B cell (primary cell): Measurements from ENCODE around the gene ATG4C. TPM values are rescaled to one million over a fixed set of nuclear protein-coding genes. Genes with fewer than 3 reads are reported as not detected.

ENCODE experiments used
- ATAC-seq: fragments of 200-7000 bp; cut with Tn5 transposase; one replicate; pipeline ENCODE4 v1.10.0; 2021; ENCODE audit warnings: low read depth, mild to moderate bottlenecking, moderate number of reproducible peaks, moderate library complexity
- CTCF ChIA-PET: fragments of 350-600 bp; sonication (Branson Sonifier 250); formaldehyde crosslinking; loops from one replicate; lab custom pipeline; 2021; ENCODE audit warnings: antibody characterized with exemption, inconsistent platforms; lab: Charles Lee
- POLR2A ChIA-PET: fragments of 350-600 bp; sonication (Branson Sonifier 250); formaldehyde crosslinking; loops from one replicate; lab custom pipeline; 2021; ENCODE audit warnings: antibody characterized with exemption; lab: Charles Lee
- DNase-seq: peaks from one replicate; pipeline ENCODE4 v3.0.0; 2013
- H2AFZ ChIP-seq: 2 replicates; pipeline ENCODE4 v1.6.1; 2012; ENCODE audit warnings: mild to moderate bottlenecking, low read depth, low read length; ENCODE audit not compliant: insufficient read depth, poor library complexity, severe bottlenecking
- H3K27ac ChIP-seq, 2 donors: 1 replicate in 1 of 2; 2 replicates in 1 of 2; pipeline ENCODE4 v1.5.1; 2012 to 2013; ENCODE audit warnings: low read length in 2 of 2, mild to moderate bottlenecking in 2 of 2, moderate library complexity in 1 of 2
- H3K27me3 ChIP-seq, 4 experiments: fragments of 200-600 bp in 1 of 4; sonication (generic) in 1 of 4; replicated peaks in 1 of 4; 1 replicate in 2 of 4; 2 replicates in 2 of 4; pipeline versions ENCODE4 v1.6.1 to v1.7.0; 2013 to 2016; ENCODE audit warnings: low read length in 3 of 4, mild to moderate bottlenecking in 2 of 4, mixed read lengths in 1 of 4, moderate library complexity in 1 of 4; ENCODE audit not compliant: insufficient read depth in 4 of 4, control insufficient read depth in 3 of 4; ENCODE audit errors: control extremely low read depth in 1 of 4
- H3K36me3 ChIP-seq, 2 experiments: replicated peaks in 1 of 2; 1 replicate in 1 of 2; 2 replicates in 1 of 2; pipeline versions ENCODE4 v1.6.1 to v1.7.1; 2013; ENCODE audit warnings: low read length in 1 of 2; ENCODE audit not compliant: insufficient read depth in 2 of 2, control insufficient read depth in 1 of 2; ENCODE audit errors: control extremely low read depth in 1 of 2, extremely low read depth in 1 of 2
- H3K4me1 ChIP-seq, 2 donors: fragments of 200-600 bp in 1 of 2; sonication (generic) in 1 of 2; 1 replicate in 1 of 2; 2 replicates in 1 of 2; pipeline versions ENCODE4 v1.5.1 to v1.6.1; 2013 to 2017; ENCODE audit warnings: low read length in 2 of 2; ENCODE audit not compliant: control insufficient read depth in 2 of 2, insufficient read depth in 2 of 2
- H3K4me2 ChIP-seq: replicated peaks from 2 replicates; pipeline ENCODE3; 2012; ENCODE audit warnings: mild to moderate bottlenecking, low read depth, low read length; ENCODE audit not compliant: poor library complexity, severe bottlenecking
- H3K4me3 ChIP-seq, 5 experiments: fragments of 200-600 bp in 1 of 5; sonication (generic) in 1 of 5; 1 replicate in 3 of 5; 2 replicates in 2 of 5; pipeline versions ENCODE4 v1.5.1 to v1.7.0; 2011 to 2016; ENCODE audit warnings: low read length in 4 of 5, mild to moderate bottlenecking in 4 of 5, low read depth in 2 of 5, control low read depth in 1 of 5, moderate library complexity in 1 of 5; ENCODE audit not compliant: insufficient read depth in 1 of 5; ENCODE audit errors: control extremely low read depth in 1 of 5, extremely low read depth in 1 of 5
- H3K79me2 ChIP-seq: fragments of 200-600 bp; sonication (generic); one replicate; pipeline ENCODE4 v1.6.0; 2016; ENCODE audit warnings: low read length; ENCODE audit not compliant: control insufficient read depth, insufficient read depth
- H3K9ac ChIP-seq: fragments of 200-600 bp; sonication (generic); 2 replicates; pipeline ENCODE4 v1.6.1; 2017; ENCODE audit warnings: mild to moderate bottlenecking, low read length, moderate library complexity
- H3K9me3 ChIP-seq, 3 donors: one replicate each; pipeline versions ENCODE4 v1.6.1 to v1.7.1; 2013; ENCODE audit warnings: low read length in 2 of 3; ENCODE audit not compliant: control insufficient read depth in 2 of 3, insufficient read depth in 1 of 3; ENCODE audit errors: control extremely low read depth in 1 of 3
- H4K20me1 ChIP-seq: 2 replicates; pipeline ENCODE4 v1.6.0; 2012; ENCODE audit warnings: mild to moderate bottlenecking, low read length; ENCODE audit not compliant: insufficient read depth, control insufficient read depth, poor library complexity, severe bottlenecking
- H3K27ac Mint-ChIP-seq: one replicate; pipeline ENCODE4 v1.8.0; 2021; ENCODE audit warnings: mixed read lengths
- H3K27me3 Mint-ChIP-seq: one replicate; pipeline ENCODE4 v1.8.0; 2021; ENCODE audit warnings: mixed read lengths
- H3K4me1 Mint-ChIP-seq: one replicate; pipeline ENCODE4 v1.8.0; 2021; ENCODE audit warnings: mixed read lengths
- H3K4me3 Mint-ChIP-seq: one replicate; pipeline ENCODE4 v1.8.0; 2021; ENCODE audit warnings: mixed read lengths
- H3K9me3 Mint-ChIP-seq: one replicate; pipeline ENCODE4 v1.8.0; 2022; ENCODE audit warnings: mixed read lengths; ENCODE audit not compliant: insufficient read depth
- CTCF ChIP-seq: fragments of 200-600 bp; IDR thresholded peaks from one replicate; pipeline ENCODE4 v1.8.0; 2022; ENCODE audit warnings: antibody characterized with exemption, mild to moderate bottlenecking
- EZH2 ChIP-seq: IDR thresholded peaks from 2 replicates; pipeline ENCODE4 v1.6.1; 2012; ENCODE audit warnings: borderline replicate concordance, low read depth, mild to moderate bottlenecking, moderate library complexity, low read length; ENCODE audit not compliant: insufficient read depth, poor library complexity, severe bottlenecking
- WGBS: methylation state at CpG from one replicate; pipeline ENCODE4 v1.1.5; 2013; ENCODE audit warnings: missing lambda C conversion rate; ENCODE audit not compliant: insufficient coverage; 5-methylcytosine and 5-hydroxymethylcytosine counted together
- intact Hi-C: fragments of 100-400 bp; cut with micrococcal nuclease; formaldehyde crosslinking; loops from one replicate; pipeline ENCODE4 v1.10.0; 2022
- polyA plus RNA-seq: library from polyadenylated mRNA; depleted of rRNA; stranded (reverse); fragments of >200 nt; gene quantifications from 2 replicates; pipeline ENCODE4 v1.2.3, GENCODE V29; 2012
- total RNA-seq, 2 donors: library from RNA; stranded (reverse); fragments of 120-200 nt in 1 of 2; gene quantifications; 1 replicate in 1 of 2; 2 replicates in 1 of 2; pipeline versions ENCODE4 v1.2.3 to v1.2.4, GENCODE V29; 2013 to 2022

The ATG4C gene
- total and polyA plus RNA-seq, 2 donors (not counting 1 experiment from before 2014, with no cell fraction given) = 7.1 to 30.8 TPM

- Histone ChIP-seq H3K9ac (no peak overlapping the region), H3K79me2 (no peaks in the 10 kb centered on the region), H3K4me2 (no peak overlapping the region), H3K4me1 (no peaks in the 10 kb centered on the region), H2AFZ (no peak overlapping the region), H3K27me3 (no peaks in the 10 kb centered on the region), H3K36me3 (no peaks in the 10 kb centered on the region), H3K4me3 (no peak overlapping the region), H4K20me1 (no peaks in the 10 kb centered on the region), H3K27ac (peak overlapping the region in 1 of 2 donors; percentile 16), H3K9me3 (no peaks in the 10 kb centered on the region)
- H3K9me3 Mint-ChIP-seq = no peaks in the 10 kb centered on the region
- no CpG with 5 or more reads among the region's 1 CpG for WGBS
- no peak for TF ChIP-seq CTCF
- no peak for TF ChIP-seq EZH2
- ATAC-seq (no peak), DNase-seq (no peak)
- intact Hi-C loops = loop anchor here (2.0 to 10.0 kb wide), 2 partner anchors 56 to 1404 kb away; partner anchors contain the start of gene ATG4C
- no peak overlapping the region for H3K4me3 Mint-ChIP-seq
- H3K27me3 Mint-ChIP-seq = no peaks in the 10 kb centered on the region
- H3K4me1 Mint-ChIP-seq = peaks cover 2% of the 10 kb centered on the region
- ChIA-PET POLR2A (no interaction called here), CTCF (interaction anchor here (1.1 to 3.8 kb wide), 10 partner anchors 10 to 698 kb away, joined by 3 to 42 read pairs (median 6); no protein-coding TSS in a partner anchor)
- H3K27ac Mint-ChIP-seq = no peak overlapping the region
Measured at GRCh38 chr1:62840555-62840954, 56.6 kb downstream of the ATG4C start.

GRCh38 chr1:62841587-62842169 lies 57.7 kb downstream of the ATG4C start:
- no peaks in the 10 kb centered on the region for H3K4me1 ChIP-seq
- H2AFZ ChIP-seq = no peak overlapping the region
- H4K20me1 ChIP-seq = no peaks in the 10 kb centered on the region
- H3K9me3 ChIP-seq = no peaks in the 10 kb centered on the region
- H3K36me3 ChIP-seq = peaks cover 0 to 7% of the 10 kb centered on the region in 2 experiments
- Mint-ChIP-seq H3K27ac (no peak overlapping the region), H3K4me3 (no peak overlapping the region), H3K27me3 (no peaks in the 10 kb centered on the region), H3K9me3 (no peaks in the 10 kb centered on the region), H3K4me1 (peaks cover 2% of the 10 kb centered on the region)
- no peak overlapping the region for H3K9ac ChIP-seq
- TF ChIP-seq EZH2 = no peak
- TF ChIP-seq CTCF = peak; percentile 88
- no peak overlapping the region for H3K4me3 ChIP-seq
- intact Hi-C loops = loop anchor here (2.0 to 10.0 kb wide), 2 partner anchors 57 to 1403 kb away; partner anchors contain the start of gene ATG4C
- H3K27me3 ChIP-seq = no peaks in the 10 kb centered on the region
- no peak overlapping the region for H3K27ac ChIP-seq
- POLR2A ChIA-PET = no interaction called here
- 6% methylated on average over 3 of the region's 3 CpGs for WGBS
- H3K79me2 ChIP-seq = no peaks in the 10 kb centered on the region
- CTCF ChIA-PET = interaction anchor here (0.7 to 3.8 kb wide), 28 partner anchors 9 to 698 kb away, joined by 3 to 42 read pairs (median 6); partner anchors contain the start of gene ATG4C
- H3K4me2 ChIP-seq = no peak overlapping the region
- ATAC-seq (peak; percentile 62), DNase-seq (peak; percentile 70)
